Hematopoietic multipotent progenitor cell treated with erythropoietin and hydrocortisone succinate and interleukin-3 and kit ligand, for 15 days (in vitro differentiated cells): ENCODE results near the gene GCAT.

Experiments used
- DNase-seq: peaks from one replicate; pipeline ENCODE4 v3.0.0-alpha.2; 2015; ENCODE audit warnings: low spot score

The GCAT gene

DNA sequence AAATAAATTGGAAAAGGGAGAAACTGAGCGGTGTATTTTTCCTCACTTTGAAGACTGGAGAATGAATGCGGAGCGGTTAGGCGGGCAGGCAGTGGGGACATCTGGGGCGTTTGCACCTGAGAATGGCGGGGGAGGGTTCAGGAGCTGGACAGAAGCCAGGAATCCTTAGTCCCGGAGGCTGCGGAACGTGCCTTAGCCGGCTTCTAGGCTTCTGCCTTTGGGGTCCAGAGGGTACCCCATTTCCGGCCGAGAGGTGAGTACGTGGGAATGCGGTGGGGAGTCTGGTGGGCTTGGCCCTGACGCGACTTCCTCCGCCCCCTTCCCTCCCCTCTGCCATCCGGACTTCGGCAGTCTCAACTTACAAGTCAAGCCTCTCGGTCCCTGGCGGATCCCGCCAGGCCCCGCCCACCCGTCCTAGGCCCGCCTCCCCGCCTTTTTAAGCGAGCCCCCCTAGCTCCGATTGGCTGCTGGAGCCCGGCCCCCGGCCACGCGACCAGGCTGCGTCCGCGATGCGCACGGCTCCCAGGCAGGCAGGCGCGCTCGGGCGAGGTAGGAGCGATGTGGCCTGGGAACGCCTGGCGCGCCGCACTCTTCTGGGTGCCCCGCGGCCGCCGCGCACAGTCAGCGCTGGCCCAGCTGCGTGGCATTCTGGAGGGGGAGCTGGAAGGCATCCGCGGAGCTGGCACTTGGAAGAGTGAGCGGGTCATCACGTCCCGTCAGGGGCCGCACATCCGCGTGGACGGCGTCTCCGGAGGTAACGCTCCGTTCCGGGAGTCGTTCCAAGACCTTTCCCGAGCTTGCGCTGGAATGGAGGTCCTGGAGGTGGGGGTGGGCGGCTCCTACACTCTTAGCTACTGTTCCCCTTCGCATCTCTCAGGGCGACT is at the start of gene GCAT:
GCAT (plus strand) TSS at position 525 of the 884 bp plus-strand sequence; CDS start at position 559, 34 bp downstream.
- peak; percentile 90 for DNase-seq

DNA sequence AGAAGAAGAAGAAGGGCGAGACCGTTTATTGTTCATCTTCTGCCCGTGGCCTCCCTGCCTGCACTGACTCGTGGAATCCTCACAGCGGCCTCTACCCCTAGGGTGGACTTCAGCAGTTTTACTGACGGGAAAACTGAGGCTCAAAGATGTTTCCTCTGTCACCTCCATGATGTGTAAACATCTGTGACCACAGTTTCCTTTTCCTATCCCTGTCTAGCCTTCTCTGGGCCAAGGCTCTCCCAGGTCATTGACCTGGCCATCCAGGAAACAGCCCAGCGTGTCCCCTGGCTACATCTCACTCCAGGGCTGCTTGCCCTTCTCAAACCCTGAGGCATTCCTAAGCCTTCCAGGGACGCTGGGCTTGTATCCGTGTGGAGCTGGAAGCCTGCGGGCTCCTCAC is 49.0 kb upstream of the GCAT start:
- no peak for DNase-seq

DNA sequence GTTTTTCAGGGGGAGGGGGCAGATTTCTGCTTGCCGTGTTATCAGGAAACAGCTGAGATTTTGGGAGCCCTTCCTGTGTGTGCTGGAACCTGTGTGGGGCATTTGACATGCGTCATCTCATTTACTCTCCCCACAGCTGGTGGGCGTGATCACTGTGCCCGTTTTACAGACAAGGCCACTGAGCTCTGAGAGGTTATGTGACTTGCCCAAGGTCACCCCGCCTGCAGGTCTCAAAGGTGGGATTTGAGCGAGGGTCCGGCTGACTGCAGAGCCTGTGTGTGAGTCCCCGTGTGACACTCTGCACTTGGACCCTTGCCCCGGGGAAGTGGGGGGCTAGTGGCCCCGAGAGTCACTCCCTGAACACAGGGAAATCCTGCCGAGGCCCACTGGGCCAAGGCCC is 48.5 kb upstream of the GCAT start:
- DNase-seq: no peak

DNA sequence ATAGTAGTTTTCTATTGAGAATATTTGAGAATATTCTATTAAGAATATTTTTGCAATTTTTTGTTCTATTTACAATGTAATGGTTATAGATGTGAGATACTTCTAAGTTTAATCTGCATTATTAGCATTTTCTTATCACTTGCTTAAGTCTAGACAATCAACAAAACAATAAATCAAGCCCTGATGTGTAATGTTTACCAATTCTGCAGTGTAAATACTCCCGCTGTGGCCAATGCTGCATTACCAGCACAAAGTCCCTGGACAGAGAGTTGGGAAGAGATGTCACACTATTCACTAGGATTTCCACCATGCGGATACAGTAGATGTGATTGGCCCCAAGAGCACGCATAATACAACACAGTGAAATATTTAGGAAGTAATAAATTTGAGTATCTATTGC is 47.6 kb upstream of the GCAT start:
- DNase-seq: no peak

DNA sequence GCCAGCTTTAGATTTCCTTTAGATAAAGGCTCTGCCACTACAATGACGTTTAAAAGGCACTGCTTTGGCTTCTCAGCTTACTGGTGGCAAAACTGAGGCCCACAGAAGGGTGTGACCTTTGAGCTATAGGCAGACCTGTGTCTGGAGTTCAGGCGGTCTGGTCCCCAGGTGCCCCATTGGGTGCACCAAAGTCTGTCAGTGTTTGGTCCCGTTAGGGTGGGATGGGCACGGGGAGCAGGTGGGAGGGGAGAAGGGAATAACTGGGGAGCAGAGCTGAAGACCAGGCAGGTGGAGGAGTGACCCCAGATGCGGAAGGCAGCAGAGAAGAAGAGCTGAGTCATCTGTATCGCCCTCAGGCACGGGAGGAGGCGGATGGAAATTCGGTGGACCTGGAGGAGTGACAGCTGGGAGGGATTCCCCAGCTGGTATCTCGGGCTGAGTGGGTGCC is 45.3 kb upstream of the GCAT start:
- DNase-seq: no peak

DNA sequence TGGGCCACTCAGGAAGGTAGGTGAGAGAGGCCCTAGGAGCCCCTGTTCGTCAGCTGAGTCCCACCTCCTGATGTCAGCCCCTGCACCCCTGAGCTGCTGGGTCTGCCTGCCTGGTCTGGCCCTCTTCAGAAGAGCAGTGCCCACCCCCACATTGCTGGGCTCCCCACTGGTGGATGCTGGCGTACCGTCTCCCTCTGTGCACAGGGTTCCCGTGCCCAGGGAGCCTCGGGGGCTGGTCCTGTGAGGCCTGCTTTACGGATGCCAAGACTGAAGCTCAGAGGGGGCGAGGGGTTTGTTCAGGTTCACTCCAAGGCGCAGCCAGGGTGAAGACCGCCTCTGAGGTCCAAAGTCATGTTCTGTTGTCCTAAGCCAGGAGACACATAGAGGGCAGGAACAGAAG is 44.7 kb upstream of the GCAT start:
- no peak for DNase-seq

DNA sequence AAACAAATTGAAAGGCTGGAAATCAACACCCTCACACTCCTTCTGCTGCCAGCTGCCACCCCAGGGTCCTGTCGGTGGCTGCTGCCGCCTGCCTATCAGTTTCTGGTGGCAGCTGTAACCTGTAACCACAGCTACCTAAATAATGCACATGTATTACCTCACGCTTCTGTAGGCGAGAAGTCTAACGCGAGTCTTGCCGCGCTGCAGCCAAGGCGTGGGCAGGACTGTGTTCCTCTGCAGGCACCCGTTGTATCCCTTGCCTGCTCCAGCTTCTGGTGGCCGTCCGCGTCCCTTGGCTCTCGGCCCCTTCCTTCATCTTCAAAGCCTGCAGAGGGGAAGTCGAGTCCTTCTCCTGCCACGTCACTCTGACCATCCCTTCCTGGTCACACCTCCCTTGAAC is 44.1 kb upstream of the GCAT start:
- no peak for DNase-seq

DNA sequence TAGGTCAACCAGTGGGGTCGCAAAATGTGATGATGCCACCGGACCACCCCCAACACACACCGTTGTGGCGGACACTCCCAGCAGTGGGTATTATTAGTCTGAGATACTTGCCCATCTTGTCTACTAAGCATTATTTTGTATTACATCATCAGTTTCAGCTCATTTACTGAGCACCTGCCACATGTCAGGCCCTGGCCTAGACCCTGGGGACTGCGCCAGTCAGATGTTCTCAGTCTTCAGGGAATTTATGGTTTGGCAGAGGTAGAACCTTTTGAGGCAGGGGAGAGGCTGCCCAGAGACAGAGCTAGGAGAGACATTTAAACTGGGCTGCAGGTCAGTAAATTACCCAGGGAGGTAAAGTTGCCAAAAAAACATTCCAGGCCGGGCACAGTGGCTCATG is 43.1 kb upstream of the GCAT start:
- DNase-seq: no peak

DNA sequence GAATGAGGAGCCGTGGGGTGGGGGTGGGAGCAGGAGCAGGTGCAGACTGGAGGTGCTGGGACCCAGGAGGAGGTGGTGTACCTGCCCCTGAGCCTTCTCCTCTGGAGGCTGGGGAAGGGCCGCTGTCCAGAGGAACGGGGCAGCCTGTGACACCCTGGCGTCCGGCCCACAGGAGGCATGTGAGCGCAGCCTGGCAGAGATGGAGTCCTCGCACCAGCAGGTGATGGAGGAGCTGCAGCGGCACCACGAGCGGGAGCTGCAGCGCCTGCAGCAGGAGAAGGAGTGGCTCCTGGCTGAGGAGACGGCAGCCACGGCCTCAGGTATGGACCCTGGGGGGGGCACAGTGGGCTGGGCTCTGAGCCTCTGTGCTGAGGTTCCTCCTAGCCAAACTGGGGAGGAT is 42.2 kb upstream of the GCAT start:
- DNase-seq: no peak

DNA sequence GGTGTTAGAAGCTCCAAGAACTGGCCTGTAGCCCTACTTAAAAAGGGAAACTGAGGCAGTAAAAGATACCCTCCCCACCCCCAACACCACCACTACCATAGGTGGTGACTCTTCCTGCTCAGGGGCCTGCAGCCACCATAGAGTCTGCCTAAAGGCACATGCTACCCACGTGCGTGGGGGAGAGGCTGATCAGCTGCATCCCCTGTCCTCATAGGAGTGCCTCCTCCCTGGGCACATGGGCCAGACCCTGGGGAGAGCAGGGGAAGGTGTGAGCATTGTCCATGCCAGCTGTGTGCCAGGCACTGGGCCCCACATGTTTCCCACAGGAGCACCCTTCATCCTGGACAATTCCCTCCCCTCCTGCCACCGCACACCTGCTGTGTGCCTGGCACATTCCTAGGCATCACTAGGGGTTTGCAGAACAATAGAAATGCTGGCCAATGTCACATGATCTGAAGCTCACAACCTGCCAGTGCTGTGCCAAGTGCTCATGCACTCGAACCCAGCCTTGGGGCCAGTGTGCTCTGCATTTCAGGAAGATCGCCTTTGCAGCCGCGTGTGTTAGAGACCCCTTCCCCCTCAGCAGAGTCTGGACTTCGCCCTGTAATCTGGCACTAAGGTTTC is 41.7 kb upstream of the GCAT start:
- DNase-seq: no peak

DNA sequence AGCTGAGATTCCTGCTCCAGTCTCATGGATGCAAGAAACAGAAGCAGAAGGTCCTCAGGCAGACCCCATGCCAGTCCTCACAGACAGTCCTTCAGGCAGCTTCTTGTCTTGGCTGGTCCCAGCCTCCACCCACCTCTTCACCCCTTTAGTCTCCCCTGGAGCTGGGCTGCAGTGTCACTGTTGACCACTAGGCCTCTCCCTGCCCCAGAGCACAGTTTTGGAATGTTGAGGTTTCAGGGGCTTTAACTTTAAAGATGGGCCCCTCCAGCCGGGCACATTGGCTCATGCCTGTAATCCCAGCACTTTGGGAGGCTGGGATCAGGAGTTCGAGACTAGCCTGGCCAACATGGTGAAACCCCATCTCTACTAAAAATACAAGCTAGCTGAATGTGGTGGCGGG is 39.5 kb upstream of the GCAT start:
- DNase-seq: no peak

DNA sequence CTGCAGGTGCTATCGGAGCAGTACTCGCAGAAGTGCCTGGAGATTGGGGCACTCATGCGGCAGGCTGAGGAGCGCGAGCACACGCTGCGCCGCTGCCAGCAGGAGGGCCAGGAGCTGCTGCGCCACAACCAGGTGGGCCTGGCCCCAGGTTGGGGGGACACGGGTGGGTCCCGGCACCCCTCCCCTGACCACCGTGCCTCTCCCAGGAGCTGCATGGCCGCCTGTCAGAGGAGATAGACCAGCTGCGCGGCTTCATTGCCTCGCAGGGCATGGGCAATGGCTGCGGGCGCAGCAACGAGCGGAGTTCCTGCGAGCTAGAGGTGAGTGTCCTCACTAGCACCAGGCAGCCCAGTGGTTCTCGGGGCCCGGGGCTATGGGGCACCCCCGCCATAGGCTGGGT is 38.7 kb upstream of the GCAT start:
- no peak for DNase-seq

DNA sequence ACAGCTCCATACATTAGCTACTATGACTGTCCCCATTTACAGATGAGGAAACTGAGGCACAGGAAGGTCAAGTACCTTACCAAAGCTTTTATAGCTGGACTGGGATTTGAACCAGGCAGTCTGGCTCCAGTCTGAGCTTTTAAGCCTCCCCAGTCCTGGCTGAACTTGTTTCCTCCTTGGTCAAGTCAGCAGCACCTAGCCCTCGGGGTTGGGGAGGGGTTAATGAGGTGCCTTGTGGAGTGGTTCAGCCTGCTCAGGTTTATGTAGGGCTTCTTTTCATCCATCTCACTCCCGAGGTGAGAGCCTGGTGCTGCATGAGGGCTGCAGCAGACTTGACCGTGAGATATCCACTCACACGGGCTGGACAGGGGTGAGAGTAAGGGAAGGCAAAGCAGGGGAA is 36.7 kb upstream of the GCAT start:
- no peak for DNase-seq

DNA sequence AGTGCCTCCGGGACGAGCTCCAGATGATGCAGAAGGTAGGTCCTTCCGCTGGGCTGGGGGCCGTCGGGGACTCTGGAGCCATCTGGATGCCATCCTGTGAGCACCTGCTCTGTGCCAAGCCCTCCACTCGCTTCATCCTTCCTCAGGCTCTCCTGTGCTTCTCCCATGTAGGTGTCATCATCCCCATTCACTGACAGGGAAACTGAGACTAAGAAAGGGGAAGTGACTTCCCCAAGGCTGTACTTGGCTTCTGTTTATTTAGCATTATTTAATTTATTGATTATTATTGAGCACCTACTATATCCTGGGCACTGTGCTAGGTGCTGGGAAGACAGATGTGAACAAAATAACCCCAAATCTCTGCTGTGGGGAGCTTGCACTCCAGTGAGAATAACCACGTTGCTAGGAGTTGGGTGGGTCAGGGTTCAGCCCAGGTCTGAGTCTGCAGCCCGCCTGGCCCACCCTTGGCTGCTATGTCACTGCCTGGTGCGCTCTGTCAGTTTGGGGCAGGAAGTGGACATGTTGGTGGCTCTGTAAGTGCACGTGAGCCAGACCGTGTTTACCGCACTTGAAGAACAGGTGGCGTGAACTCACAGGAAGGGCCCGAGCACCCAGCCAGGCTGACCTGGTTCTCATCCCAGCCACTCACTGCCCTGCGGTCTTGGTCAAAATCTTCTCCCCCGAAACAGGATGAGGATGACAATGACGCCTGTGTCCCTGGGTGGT is 35.9 kb upstream of the GCAT start:
- no peak for DNase-seq

DNA sequence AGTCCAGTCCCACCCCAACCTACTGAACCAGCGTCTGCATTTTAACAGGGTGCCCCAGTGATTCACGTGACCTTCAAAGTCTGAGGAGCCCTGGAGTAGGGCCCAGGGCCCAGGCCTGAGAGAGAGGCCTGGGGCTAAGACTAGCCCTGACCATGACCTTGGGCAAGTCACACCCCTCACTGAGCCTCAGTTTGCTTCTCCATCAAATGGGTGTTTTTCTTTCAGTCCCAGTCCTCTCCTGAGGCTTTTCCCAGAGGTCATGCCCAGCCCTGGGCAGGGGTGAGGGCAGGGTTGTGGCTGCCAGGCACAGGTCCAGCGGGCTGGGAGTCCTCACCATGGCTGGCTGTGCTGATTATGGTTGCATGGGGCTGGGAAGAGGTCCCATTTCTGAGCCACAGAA is 33.0 kb upstream of the GCAT start:
- no peak for DNase-seq

DNA sequence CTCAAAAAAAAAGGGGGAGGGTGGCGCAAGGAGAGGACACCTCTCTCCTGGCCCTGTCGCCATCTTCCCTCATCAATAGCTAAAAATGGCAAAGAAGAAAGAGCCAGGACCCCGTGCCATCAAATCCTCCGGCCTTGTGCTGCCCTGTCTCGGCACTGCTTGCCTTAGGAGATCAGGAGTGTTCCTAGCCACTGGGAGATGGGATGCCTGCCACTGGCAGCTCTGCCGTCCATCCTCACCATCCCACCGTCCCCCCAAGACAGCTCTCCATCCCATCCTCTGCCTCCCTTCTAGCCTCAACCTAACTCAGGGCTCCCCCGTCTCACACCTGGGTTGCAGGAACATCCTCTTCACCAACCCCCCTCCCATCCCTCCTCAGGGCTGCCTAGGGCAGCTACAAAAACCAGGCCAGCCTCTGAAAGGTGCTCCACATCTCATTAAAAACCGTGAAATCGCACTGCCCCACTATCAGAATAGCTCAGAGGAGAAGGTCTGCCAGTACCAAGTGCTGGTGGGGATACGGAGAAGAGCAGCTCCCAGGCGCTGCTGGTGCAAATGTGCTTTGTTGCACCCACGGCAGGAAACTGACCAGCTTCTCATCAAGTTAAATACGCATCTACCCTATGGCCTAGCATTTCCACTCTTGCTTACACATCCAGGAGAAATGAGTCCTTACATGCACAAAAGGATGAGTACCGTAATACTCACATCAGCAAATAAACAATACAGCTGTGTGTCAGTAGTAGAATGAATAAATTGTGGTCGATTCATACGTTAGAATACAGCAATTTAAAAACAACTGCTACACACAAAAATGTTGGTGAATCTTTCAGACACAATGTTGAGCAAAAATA is 31.7 kb upstream of the GCAT start:
- no peak for DNase-seq

DNA sequence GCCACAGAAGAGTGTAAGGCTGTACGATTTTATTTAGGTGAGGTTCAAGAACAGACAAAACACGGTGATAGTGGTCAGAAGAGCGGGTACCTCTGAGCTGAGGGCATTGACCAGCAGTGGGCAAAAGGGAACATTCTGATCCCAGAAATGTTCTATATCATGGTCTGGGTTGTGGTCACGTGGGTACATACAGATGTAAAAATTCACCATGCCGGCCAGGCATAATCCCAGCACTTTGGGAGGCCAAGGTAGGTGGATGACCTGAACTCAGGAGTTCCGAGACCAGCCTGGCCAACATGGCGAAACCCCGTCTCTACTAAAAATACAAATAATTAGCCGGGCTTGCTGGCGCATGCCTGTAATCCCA is 31.1 kb upstream of the GCAT start:
- no peak for DNase-seq

DNA sequence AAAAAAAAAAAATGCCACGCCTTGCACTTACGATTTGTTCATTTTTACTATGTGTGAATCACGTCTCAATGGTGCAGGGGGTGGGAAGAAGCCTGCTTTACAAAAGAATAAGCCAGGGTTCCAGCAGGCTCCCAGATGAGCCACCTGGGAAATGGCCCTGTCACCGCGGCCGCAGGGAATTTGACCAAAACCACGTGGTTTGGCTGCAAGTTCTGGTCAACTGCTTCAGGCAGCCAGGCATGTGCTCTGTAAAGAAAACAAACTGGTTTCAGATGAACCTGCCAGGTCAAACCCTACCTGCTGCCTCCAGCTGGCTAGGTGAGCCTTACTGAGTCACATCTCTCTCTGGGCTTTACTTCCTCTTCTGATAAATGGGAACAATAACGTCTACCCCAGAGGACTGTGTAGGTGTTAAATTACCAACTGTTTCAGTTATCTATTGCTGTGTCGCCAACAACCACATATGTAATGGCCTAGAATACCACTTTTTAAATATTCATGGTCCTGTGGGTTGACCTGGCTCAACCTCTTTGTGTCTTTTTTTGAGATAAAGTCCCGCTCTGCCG is 30.5 kb upstream of the GCAT start:
- no peak for DNase-seq

DNA sequence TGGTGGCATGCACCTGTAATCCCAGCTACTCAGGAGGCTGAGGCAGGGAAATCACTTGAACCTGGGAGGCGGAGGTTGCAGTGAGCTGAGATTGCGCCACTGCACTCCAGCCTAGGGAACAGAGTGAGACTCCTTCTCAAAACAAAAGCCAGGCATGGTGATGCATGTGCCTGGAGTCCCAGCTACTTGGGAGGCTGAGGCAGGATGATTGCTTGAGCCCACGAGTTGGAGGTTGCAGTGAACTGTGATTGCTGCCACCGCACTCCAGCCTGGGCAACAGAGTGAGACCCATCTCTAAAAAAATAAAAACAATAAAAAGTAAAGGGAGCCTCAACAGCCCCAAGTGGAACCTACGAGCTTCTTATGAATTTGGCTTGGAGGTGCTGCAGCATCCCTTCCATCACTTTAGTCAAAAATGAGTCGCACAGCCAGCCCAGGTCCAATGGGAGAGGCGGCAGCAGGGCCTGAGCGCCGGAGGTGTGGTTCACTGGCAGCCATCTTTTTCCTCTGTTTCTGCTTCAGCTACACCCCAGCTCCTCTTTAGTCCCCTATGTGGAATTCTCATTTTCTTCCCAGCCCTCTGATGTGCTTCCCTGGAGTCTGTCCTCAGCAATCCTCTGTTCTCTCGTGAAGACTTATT is 29.2 kb upstream of the GCAT start:
- DNase-seq: no peak

DNA sequence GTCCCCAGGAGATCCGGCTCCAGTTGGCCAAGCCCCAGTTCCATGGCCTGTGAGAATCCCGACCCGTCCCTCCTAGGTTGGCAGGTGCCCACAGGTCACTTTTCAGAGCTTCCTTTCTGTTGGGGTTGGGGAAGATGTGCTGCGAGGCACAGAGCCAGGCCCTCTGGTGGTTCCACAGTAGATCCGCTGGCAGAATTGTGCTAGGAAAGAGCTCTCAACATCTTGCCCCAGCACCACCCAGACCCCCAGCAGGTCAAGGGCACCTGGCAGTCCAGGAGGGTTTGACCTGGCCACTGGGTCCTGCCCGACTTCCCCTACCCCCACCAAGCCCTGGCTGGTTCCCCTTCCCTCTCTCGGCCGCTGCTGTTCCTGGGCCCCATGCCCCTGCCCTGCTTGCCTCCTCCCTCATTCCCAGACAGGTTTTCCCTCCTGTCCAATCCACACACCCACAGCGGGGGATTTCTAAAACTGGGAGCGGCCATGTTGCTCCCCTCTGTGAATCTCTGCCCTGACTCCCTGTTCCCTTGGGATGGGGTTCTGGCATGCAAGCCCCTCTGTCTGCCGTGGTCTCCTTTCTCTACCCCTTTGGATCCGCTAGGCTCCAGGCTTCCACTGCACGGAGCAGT is 26.2 kb upstream of the GCAT start:
- DNase-seq: no peak
